ENCODE results near the gene CAMSAP2.
A peak's percentile ranks its signal among the peaks of the same experiment; 100 is the strongest.
"Not testable (repeated sequence)": the region's sequence is repeated elsewhere in the genome, so short reads cannot be mapped to it uniquely, and the experiment has no call there.

Gene CAMSAP2

DNA sequence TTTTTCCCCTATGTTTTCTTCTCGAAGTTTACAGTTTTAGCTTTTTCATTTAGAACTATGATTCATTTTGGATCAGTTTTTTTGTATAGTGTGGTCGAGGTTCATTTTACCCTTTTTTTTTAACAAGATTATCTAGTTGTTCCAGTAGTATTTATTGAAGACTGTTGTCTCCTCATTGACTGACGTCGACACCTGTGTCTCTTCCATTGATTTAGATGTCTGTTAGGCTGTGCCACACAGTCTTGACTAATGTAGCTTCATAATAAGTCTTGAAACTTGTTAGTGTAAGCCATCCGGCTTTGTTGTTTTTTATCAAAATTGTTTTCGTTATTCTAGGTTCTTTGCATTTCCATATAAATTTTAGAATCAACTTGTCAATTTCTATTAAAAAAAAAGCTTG is 45.2 kb downstream of the CAMSAP2 start:
- DNase-seq = no peak

GRCh38 chr1:200784576-200784975 is 45.9 kb downstream of the CAMSAP2 start:
- no peak for DNase-seq

DNA sequence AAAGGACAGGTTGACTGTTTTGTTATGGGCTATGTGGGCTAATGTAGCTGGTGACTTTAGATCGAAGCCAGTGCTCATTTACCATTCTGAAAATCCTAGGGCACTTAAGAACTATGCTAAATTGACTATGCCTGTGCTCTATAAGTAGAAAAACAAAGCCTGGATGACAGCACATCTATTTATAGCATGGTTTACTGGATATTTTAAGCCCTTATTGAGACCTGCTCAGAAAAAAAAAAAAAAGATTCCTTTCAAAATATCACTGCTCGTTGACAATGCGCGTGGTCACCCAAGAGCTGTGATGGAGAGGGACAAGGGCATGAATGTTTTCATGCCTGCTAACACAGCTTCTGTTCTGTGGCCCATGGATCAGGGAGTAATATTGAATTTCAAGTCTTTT is 48.1 kb downstream of the CAMSAP2 start:
- no peak for DNase-seq

- no peak for DNase-seq
Observed at GRCh38 chr1:200787896-200788387, 49.2 kb downstream of the CAMSAP2 start.

DNA sequence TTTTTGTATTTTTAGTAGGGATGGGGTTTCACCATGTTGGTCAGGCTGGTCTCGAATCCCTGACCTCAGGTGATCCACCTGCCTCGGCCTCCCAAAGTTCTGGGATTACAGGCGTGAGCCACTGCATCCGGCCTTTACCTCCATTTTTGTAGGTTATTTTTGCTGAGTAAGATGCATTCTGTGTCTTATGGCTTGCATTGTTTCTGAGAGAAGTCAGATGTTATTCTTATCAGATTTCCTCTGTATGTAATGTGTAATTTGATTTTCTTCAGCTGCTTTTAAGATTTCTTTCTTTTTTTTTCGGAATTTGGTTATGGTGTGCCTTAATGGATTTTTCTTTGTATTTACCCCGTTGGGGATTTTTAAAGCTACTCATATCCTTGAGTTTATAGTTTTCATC is 52.3 kb downstream of the CAMSAP2 start:
- DNase-seq = not testable (repeated sequence)

GRCh38 chr1:200793677-200794076 is 55.0 kb downstream of the CAMSAP2 start:
- DNase-seq = no peak

GRCh38 chr1:200794506-200795065 is 55.9 kb downstream of the CAMSAP2 start:
- no peak for DNase-seq

GRCh38 chr1:200795156-200795555 is 56.5 kb downstream of the CAMSAP2 start:
- no peak for DNase-seq

DNA sequence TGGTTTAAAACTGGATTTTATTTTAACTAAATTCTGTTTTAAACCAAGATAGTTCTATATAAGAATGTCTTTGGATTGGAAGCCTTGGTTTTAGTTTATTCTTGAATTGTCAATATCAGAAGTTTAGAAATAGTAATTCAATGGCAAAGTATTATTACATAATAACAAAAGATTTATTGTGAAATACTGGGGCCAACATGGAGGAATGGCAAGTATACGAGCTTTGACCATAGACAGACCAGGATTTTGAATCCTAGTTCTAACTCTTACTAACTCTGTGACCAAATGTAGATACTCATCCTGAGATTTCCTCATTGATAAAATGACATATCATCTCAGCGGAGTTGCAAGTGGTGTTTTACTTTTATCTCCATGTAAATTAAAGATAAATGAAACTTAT is 63.3 kb downstream of the CAMSAP2 start:
- no peak for DNase-seq

- DNase-seq = peak; percentile 81
Observed at GRCh38 chr1:200802865-200803512, 64.3 kb downstream of the CAMSAP2 start.

GRCh38 chr1:200805719-200806118 is 67.0 kb downstream of the CAMSAP2 start:
- DNase-seq = no peak

GRCh38 chr1:200808846-200809245 is 70.2 kb downstream of the CAMSAP2 start:
- no peak for DNase-seq

DNA sequence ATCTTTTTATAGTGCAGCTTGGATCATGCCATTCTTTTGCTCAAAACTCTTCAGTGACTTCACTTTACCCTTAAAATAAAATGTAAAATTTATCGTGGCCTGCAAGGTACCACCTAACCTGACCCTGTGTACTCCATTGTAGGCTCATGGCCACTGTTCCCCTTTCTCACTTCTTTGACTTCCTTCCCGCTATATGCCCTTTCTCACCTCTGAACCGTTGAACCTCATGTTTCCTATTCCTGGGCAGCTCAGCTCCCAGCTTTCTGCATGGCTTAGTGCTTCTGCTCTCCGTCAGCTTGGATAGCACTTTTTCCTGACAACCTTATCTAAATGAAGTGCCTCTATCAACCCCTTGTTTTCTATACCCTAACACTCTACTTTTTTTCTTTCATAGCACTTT is 73.0 kb downstream of the CAMSAP2 start:
- DNase-seq = no peak

GRCh38 chr1:200816624-200817224 is 78.0 kb downstream of the CAMSAP2 start:
- DNase-seq = not testable (repeated sequence)

- DNase-seq = no peak
Observed at GRCh38 chr1:200818248-200818647, 79.6 kb downstream of the CAMSAP2 start.

DNA sequence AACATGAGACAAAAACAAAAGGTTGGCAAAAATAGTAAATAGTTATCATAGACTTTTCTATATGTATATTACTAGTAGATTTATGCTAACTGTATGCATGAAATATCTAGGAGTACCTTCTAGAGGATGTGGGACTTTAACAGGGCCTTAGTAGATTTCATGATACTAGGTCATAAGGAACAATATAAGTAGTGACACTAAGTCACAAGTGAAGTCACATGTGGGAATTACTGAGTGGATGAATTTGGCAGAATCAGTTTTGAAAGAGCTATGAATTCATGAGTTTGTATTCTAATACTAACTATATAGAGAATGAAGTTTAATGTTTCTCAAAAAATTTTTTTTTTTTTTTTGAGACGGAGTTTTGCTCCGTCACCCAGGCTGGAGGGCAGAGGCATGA is 81.0 kb downstream of the CAMSAP2 start:
- DNase-seq = no peak

GRCh38 chr1:200831091-200831490 is 92.4 kb downstream of the CAMSAP2 start:
- DNase-seq = no peak

DNA sequence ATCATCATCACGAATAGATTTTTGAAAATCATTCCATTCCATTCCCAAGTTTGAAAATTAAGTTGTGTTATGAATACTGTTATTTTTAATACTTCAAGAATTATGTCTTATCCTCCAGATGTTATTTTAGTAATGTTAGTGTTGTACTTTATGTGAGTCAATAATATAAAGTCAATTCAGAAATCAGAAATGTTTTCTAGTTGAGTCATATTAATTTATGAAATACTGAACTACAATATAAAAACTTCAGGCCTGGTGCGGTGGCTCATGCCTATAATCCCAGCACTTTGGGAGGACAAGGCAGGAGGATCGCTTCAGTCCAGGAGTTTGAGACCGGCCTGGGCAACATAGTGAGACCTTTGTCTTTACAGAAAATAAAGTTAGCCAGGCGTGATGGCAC is 95.7 kb downstream of the CAMSAP2 start:
- DNase-seq = no peak

- no peak for DNase-seq
Observed at GRCh38 chr1:200836213-200836612, 97.5 kb downstream of the CAMSAP2 start.

GRCh38 chr1:200837931-200838571 is 99.4 kb downstream of the CAMSAP2 start:
- DNase-seq = no peak

DNA sequence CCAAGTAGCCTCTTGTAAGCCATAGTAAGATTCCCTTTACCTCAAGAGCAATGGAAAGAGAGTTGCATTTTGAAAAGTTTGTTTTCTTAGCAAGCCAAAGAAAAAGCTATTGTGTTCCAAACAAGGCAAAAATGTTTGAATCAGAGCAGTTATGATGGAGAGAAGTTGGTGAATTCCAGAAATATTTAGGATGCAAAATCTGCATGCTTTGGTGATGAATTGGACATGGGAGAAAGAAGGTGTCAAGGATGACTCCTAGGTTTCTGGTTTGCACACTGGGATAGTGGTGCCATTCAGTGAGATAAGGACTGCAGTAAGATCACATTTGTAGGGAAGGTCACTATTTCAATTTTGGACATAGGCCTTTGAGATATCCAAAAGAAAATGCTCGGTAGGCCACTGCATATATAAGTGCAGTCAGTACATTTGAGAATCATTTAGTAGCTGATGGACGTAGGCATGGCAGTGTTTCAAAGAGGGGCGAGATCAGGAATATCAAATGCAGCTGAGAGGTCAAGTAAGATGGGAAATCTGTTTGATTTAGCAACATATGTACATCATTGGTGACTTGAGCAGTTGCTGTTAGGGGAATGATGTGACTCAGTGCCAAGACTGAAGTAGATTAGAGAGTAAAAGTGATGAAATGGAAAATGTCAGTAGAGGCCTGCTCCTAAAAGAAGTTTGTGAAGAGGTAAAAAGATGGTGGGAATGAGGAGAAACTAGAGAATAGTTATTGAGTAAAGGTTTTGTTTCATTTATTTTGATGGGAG is 100.2 kb downstream of the CAMSAP2 start:
- DNase-seq = no peak

DNA sequence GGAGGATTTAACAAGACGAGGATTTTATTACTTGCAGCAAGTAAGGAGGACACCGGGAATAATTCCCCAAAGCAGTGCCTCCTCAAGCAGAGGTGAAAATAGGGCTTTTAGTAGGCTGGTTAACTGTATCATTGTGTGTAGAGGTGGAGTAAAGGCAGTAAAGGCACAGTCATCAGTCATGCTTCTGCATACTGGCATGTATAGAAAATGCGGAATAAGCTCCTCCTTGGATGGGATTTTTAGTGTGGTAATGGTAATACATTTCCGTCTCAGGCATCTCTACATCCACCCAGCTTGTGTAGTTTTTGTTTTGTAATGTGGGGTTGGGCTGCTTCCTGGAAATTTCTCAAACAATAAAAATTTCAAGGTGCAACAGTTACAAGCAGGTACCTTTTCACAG is 106.7 kb downstream of the CAMSAP2 start:
- no peak for DNase-seq

DNA sequence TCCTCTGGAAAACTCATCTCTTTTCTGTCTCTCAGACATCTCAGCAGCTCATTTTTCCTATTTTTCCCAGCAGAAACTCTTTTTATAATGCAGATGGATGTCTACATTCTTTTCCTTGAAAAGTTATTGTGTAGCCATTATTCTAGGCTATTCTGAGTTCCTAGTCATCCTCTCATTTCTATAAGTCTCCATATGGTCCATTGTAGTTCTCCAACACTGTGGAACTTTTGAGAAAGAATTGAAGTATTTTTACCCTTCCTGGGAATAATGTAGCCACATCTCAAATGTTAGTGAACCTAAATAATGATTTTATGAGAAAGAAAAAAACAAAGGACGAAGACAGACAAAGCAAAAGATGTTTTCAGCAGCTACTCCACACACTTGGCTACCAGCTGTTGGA is 107.7 kb downstream of the CAMSAP2 start:
- DNase-seq = no peak
